Activated CD8-positive, alpha-beta memory T cell treated with anti-CD3 and anti-CD28 coated beads for 4 hours (primary cell): ENCODE data around the gene ITPKA.

Experiments
- DNase-seq, 2 donors: peaks; one replicate each; pipeline ENCODE4 v3.0.0-alpha.2; 2020; ENCODE audit warnings: low read depth in 2 of 2

Gene ITPKA

GRCh38 chr15:41511331-41511898 lies 17.7 kb downstream of the ITPKA start:
- DNase-seq: no peak

GRCh38 chr15:41511899-41512369 lies 18.3 kb downstream of the ITPKA start:
- DNase-seq: no peak

DNA sequence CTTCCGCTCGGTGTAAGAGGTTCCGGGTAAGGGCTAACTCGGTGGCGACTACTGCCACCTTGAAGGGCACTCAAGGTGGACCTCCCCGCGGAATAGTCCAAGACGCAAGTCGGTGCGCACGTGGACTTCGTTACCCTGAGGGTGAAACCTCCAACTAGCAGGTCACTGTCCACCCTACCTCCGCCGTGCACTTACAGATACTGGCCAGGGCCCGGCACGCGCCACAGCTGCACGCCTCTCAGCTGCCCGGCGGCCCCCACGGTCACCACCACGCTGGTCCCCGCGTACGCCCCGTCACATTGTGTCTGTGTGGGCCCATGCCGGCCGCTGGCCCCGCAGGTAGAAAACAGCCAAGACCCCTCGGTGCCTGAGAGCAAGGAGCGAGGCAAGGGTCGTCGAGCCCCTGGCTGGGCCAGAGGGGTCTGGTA lies 18.9 kb downstream of the ITPKA start:
- no peak for DNase-seq

DNA sequence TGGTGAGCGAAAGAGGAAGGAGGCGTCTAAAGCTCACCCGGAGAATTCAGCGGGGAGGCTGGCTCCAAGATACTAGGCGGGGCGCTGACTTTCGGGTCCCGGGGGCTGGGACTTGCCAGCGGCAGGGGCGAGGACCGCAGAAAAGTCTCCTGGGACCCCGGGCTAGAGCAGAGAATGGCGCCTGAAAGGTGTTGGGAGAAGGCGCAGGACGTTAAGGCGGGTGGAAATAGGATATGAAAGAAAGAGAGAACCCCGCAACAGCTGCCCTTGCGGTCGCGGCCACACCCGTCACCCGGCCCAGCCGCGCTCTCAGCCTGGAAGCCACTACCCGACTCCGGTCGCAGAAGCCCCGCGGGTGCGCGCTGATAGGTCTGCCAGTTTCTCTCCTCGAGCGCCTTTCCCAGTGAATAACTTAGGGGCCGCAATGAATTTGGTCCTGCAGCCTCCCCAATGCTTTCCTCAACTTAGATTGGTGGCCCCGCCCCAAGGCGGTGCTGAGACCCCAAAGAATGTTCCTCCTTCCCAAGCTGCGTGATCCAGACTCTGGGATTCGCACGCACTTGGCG lies 19.3 kb downstream of the ITPKA start:
- no peak for DNase-seq

GRCh38 chr15:41513506-41514227 lies 20.0 kb downstream of the ITPKA start, which contains the start of gene LTK:
TSS of gene LTK (minus strand) at chr15:41513827. CDS start at chr15:41513709, 118 bp downstream.
- no peak for DNase-seq

- DNase-seq: no peak
Observed at GRCh38 chr15:41517895-41518449, 24.3 kb downstream of the ITPKA start.

DNA sequence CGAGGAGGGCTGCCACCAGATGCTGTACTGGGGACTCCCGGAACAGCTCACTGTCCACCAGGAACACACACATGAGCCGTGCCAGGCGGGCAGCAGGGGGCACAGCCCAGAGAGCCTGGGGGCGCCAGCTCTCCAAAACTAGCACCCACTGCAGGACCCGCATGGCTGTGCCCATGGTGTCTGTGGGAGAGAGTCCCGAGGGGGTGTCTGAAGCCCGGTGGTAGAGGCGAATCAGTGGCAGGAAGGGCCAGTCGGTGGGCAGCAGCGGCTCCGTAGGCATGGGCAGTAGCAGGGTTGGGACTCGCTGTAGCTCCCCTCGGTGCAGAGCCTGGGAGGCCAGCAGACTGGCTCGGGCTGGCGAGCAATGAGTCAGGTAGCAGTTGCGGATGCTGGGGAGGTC lies 27.0 kb downstream of the ITPKA start:
- DNase-seq: no peak

- DNase-seq: no peak
Observed at GRCh38 chr15:41521614-41522013, 27.9 kb downstream of the ITPKA start.

DNA sequence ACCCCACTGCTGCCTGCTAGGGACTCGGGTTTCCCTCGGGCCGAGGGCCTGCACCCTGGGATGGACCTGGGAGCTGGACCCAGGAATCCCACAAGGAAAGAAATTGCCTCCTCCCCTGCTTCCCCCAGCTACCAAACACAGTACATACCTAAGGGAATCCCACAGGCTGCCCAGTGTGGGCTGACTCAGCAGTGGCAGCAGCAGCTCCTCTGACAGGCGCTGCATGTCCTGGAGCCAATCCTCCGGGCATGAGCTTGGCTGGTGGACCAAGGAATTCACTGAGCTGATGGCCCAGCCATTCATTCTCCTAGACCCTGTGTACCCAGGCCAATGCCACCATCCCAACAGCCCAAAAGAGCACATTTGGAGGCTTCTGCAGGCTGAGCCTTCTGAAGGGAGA lies 29.4 kb downstream of the ITPKA start:
- DNase-seq: no peak

- no peak for DNase-seq
Observed at GRCh38 chr15:41530363-41530956, 36.8 kb downstream of the ITPKA start.

- no peak for DNase-seq
Observed at GRCh38 chr15:41535544-41535943, 41.9 kb downstream of the ITPKA start.

DNA sequence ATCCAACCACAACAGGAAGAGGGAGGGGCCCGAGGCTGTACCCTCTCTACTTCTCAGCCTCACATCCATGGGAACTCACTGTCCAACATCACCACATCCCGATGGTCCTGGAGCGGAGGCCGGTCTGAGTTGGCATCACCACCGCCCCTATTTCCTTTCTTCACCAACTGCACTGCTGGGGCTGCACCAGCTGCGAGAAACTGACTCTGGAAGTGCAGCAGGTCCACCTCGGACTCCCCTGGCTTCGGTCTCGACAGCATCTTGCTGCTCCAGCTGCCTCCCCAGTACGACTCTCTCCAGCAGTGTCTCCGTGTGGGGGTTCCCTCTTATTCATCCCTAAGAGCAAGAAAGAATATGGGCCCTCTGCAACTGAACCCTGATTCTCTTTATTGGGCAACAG lies 43.2 kb downstream of the ITPKA start:
- DNase-seq: no peak

- DNase-seq: no peak
Observed at GRCh38 chr15:41543521-41543870, 49.8 kb downstream of the ITPKA start.

DNA sequence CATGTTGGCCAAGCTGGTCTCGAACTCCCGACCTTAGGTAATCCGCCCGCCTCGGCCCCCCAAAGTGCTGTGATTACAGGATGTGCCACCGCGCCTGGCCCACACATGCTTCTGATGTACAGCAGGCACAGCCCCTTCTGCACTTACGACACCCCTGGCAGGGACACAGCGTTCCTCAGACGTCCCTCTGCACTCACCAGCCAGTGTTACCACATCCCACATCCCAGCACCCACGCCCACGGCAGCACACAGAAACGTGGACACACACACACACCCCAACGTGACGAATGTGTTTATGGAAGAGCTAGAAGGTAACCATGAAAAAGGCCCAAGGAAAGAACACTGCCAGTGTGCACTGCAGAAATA lies 51.0 kb downstream of the ITPKA start:
- no peak for DNase-seq

- DNase-seq: no peak
Observed at GRCh38 chr15:41545218-41545617, 51.5 kb downstream of the ITPKA start.

DNA sequence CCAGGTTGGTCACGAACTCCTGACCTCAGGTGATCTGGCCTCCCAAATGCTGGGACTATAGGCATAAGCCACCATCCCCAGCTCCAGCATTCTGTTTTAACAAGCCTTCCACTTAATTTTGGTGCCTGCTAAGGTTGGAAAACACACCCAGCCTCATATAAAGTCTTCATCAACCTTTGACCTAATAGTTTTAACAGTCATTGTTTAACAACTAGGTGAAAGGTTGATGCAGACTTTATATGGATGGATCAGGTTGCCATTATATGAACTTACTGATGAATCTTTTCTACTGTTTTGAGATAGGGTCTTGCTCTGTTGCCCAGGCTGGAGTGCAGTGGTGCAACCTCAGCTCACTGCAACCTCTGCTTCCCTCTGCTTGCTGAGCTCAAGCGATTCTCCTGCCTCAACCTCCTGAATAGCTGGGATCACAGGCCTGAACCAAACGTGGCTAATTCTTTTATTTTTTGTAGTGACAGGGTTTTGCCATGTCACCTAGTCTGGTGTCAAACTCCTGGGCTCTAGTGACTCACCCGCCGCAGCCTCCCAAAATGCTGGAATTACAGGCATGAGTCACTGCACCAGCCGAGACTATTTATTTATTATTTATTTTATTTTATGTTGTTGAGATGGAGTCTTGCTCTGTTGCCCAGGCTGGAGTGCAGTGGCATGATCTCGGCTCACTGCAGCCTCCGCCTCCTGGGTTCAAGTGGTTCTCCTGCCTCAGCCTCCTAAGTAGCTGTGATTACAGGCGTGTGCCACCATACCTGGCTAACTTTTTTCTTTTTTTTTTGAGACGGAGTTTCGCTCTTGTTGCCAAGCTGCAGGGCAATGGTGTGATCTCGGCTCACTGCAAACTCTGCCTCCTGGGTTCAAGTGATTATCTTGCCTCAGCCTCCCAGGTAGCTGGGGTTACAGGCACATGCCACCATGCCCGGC lies 53.4 kb downstream of the ITPKA start:
- no peak for DNase-seq

GRCh38 chr15:41550066-41550775 lies 56.5 kb downstream of the ITPKA start:
- no peak for DNase-seq
